D721Med (cell line): ENCODE data around the gene KRI1.
"Not testable (repeated sequence)": the region's sequence is repeated elsewhere in the genome, so short reads cannot be mapped to it uniquely, and the experiment has no call there.

ENCODE experiments used
- DNase-seq: peaks from one replicate; pipeline ENCODE4 v3.0.0; 2011; ENCODE audit warnings: low spot score; ENCODE audit not compliant: insufficient read length
- FAIRE-seq: peaks from 2 replicates; lab custom pipeline; 2011; peaks lifted over from hg19 to GRCh38; lab: Jason Lieb, UNC
- TF ChIP-seq, protein P1 (sequence below): IDR thresholded peaks from 2 replicates; pipeline ENCODE4 v1.5.1; 2012; ENCODE audit warnings: mild to moderate bottlenecking, control low read depth; ENCODE audit not compliant: insufficient read depth; ENCODE audit errors: missing control alignments

Gene KRI1

DNA sequence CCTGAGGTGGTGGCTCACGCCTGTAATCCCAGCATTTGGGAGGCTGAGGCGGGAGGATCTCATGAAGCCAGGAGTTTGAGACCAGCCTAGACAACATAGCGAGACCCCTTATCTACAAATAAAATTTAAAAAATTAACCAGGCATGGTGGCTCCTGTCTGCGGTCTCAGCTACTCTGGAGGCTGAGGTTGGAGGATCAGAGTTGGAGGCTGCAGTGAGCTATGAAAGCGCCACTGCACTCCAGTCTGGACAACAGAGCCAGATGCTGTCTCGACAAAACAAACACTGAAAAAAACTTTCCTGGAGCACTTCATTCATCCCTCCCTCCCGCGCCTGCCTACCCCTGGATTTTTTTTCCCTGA is 22.8 kb downstream of the KRI1 start:
- DNase-seq (no peak), FAIRE-seq (no peak)
- TF ChIP-seq, protein P1, sequence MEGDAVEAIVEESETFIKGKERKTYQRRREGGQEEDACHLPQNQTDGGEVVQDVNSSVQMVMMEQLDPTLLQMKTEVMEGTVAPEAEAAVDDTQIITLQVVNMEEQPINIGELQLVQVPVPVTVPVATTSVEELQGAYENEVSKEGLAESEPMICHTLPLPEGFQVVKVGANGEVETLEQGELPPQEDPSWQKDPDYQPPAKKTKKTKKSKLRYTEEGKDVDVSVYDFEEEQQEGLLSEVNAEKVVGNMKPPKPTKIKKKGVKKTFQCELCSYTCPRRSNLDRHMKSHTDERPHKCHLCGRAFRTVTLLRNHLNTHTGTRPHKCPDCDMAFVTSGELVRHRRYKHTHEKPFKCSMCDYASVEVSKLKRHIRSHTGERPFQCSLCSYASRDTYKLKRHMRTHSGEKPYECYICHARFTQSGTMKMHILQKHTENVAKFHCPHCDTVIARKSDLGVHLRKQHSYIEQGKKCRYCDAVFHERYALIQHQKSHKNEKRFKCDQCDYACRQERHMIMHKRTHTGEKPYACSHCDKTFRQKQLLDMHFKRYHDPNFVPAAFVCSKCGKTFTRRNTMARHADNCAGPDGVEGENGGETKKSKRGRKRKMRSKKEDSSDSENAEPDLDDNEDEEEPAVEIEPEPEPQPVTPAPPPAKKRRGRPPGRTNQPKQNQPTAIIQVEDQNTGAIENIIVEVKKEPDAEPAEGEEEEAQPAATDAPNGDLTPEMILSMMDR = no peak

DNA sequence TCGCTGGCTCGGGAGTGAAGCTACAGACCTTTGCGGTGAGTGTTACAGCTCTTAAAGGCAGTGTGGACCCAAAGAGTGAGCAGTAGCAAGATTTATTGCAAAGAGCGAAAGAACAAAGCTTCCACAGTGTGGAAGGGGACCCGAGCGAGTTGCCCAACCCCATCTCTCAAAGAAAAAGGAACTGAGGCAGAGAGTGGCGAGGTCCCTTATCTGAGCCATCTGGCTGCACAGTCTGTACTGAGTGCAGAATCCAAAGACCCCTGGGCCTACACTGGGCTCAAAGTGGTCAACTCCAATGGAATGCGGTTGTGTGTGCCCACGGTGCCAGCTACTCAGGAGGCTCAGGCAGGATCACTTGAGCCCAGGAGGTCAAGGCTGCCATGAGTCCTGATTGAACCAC is 26.8 kb downstream of the KRI1 start:
- not testable (repeated sequence) for FAIRE-seq

DNA sequence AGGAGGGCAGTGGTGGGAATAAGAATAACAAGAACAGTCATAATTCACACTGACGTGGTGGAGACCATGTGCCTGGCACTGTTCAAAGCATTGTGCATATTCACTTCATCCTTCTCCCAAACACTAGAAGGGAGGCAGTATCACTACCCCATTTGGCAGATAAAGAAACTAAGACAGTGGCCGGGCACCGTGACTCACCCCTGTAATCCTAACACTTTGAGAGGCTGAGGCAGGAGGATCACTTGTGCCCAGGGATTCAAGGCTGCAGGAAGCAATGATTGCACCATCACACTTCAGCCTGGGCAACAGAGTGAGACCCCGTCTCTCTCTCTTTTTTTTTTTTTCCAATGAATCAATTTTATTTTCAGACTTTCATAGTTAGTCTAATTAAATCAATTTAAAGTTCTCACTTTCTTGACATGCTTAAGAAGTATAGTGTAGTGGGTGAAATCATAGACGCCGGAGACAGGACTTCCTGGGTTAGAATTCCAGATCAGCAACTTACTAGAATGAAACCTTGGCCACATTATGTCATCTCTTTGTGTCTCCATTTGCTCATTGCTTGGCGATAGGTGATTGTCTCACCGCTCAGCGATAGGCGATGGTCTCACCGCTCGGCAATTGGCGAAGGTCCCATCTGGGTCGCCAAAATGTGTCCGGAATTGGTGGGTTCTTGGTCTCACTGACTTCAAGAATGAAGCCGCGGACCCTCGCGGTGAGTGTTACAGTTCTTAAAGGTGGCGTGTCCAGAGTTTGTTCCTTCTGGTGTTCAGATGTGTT is 27.4 kb downstream of the KRI1 start:
- no peak for FAIRE-seq
- DNase-seq = peak; percentile 7

More for the DNA sequence above, 26.8 kb downstream of the KRI1 start:
- not testable (repeated sequence) for DNase-seq

DNA sequence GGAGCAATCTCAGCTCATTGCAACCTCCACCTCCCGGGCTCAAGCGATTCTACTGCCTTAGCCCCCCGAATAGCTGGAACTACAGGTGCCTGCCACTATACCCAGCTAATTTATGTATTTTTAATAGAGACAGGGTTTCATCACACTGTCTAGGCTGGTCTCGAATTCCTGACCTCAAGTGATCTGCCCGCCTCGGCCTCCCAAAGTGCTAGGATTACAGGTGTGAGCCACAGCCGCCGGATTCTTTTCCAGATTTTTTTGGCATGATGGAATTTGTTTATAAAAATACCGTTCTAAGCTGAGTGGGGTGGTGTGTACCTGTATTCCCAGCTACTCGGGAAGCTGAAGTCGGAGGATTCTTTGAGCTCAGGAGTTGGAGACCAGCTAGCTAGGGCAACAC is 28.1 kb downstream of the KRI1 start:
- TF ChIP-seq, protein P1 = no peak
- DNase-seq (no peak), FAIRE-seq (no peak)

More for the DNA sequence above, 27.4 kb downstream of the KRI1 start:
- TF ChIP-seq, protein P1 = no peak

DNA sequence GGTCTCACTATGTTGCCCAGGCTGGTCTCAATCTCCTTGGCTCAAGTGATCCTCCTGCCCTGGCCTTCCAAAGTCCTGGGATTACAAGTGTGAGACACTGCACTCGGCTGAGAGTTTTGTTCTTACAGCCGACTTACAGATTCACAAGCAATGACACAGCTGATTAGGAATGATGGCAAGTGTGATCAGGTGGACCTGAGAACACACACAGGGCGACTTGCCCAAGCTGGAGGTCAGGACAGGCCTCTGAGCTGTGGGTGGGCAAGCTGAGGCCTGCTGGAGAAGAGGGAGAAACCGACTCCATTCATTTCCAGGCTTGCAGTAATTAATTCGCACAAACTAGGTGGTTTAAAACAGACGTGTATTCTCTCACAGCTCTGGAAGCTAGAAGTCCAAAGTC is 30.2 kb downstream of the KRI1 start:
- FAIRE-seq (no peak), DNase-seq (peak; percentile 1)
- TF ChIP-seq, protein P1 = no peak

DNA sequence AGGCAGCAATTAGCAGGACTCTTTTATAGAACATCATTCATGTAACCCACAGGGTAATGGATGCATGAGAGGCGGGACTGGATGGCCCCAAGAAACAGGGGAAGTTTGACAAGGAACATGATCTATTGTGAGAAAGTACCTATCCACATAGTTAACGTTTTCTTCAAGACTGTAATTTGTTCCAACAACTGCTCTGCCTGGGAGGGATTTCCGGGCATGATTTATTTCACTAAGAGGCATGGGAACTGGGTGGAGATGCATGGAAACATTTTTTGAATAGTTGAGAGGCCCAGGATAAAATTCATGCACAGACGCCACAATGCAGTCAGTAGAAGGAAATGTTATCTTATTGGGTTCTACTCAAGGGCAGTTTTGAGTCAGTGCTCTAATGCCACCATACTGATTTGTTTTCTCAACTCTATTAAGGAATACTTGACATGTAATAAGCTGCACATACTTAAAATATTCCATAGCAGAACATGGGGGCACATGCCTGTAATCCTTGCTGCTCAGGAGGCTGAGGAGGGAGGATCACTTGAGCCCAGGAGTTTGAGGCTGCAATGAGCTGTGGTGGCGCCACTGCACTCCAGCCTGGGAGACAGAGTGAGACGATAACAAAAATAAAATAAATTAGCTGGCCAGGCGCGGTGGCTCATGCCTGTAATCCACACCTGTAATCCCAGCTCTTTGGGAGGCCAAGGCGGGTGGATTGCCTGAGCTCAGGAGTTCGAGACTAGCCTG is 32.0 kb downstream of the KRI1 start:
- DNase-seq (no peak), FAIRE-seq (no peak)
- TF ChIP-seq, protein P1 = no peak

DNA sequence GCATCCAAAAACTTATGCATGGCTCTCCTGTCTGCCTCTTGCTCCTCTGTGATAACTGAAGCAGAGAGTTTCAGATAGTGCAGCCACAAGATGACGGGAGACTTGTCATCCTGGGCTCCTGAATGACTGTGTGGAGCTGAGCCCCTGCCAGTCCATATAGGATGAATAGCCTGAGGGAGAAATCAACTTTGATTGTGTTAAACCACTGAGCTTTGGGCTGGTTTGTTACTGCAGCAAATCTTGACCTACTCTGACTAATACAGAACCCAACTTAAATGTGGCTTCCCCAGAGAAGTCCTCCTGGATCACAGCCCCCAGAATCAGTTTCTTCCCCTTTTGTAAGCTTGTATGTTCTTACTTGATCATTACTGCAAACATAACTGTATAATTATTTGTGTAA is 33.4 kb downstream of the KRI1 start:
- FAIRE-seq = no peak

DNA sequence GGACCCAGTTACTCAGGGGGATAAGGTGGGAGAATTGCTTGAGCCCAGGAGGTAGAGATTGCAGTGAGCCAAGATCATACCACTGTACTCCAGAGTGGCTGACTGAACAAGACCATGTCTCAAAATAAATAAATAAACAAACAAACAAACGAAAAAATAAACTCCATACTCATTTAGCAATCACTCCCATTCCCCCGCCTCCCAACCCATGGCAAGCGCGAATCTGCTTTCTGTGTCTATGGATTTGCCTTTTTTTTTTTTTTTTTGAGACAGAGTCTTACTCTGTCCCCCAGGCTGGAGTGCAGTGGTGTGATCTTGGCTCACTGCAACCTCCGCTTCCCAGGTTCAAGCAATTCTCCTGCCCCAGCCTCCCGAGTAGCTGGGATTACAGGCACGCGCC is 38.9 kb downstream of the KRI1 start:
- DNase-seq, FAIRE-seq: not testable (repeated sequence)

More for the DNA sequence above, 33.4 kb downstream of the KRI1 start:
- TF ChIP-seq, protein P1 = no peak
- no peak for DNase-seq
